Measurements from ENCODE around the gene SHD. TPM values are rescaled to one million over a fixed set of nuclear protein-coding genes. Genes with fewer than 3 reads are reported as not detected.
"Not testable (repeated sequence)": the region's sequence is repeated elsewhere in the genome, so short reads cannot be mapped to it uniquely, and the experiment has no call there.

SHD gene
- total RNA-seq, 1 experiment from 2014 or later = not detected

DNA sequence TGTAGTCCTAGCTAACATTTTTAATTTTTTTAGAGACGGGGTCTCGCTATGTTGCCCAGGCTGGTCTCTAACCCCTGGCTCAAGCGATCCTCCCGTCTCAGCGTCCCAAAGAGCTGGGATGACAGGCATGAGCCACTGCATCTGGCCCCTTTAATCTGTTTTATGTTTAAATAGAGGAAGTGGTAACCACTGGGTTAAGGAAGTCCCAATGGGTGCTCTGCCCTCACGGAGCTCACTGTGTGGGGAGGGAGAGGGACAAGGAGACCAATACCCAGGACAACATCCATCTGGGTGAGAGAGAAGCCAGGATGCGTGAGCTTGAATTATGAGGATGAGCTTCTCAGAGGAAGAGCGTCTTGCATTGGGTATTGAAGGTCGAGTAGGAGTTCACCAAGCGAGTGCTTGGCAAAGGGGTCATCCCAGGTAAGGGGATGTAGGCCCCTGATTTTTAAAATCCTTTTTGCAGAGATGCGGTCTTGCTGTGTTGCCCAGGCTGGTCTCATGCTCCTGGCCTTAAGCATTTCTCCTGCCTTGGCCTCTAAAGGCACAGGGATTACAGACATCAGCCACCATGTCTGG lies 18.4 kb upstream of the SHD start:
- in situ Hi-C loops (cut with HindIII; ENCODE audit: low pct_unique_long_range_greater_than_20kb, low sequenced_read_pairs) = no loop called here
- no peak for DNase-seq (ENCODE audit: low read depth)

DNA sequence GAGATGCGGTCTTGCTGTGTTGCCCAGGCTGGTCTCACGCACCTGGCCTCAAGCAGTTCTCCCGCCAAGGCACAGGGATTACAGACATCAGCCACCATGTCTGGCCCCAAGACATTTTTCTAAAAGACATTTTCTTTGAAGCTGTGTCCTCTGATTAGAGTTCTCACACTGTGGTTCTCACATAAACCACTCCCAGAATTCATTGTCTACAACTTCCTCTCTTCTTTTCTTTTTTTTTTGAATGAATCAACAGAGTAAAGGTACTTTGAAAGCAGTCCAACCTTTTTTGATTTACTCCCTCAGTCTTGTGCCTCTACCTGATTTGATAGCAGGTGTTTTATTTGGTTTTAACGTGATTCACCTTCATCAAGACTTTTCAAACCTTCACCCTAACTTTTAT lies 14.3 kb upstream of the SHD start:
- DNase-seq (ENCODE audit: low read depth) = no peak
- in situ Hi-C loops (cut with HindIII; ENCODE audit: low pct_unique_long_range_greater_than_20kb, low sequenced_read_pairs) = no loop called here

- DNase-seq (ENCODE audit: low read depth) = no peak
- in situ Hi-C loops (cut with HindIII; ENCODE audit: low pct_unique_long_range_greater_than_20kb, low sequenced_read_pairs) = no loop called here
Observed at GRCh38 chr19:4266253-4267000, 12.6 kb upstream of the SHD start.

DNA sequence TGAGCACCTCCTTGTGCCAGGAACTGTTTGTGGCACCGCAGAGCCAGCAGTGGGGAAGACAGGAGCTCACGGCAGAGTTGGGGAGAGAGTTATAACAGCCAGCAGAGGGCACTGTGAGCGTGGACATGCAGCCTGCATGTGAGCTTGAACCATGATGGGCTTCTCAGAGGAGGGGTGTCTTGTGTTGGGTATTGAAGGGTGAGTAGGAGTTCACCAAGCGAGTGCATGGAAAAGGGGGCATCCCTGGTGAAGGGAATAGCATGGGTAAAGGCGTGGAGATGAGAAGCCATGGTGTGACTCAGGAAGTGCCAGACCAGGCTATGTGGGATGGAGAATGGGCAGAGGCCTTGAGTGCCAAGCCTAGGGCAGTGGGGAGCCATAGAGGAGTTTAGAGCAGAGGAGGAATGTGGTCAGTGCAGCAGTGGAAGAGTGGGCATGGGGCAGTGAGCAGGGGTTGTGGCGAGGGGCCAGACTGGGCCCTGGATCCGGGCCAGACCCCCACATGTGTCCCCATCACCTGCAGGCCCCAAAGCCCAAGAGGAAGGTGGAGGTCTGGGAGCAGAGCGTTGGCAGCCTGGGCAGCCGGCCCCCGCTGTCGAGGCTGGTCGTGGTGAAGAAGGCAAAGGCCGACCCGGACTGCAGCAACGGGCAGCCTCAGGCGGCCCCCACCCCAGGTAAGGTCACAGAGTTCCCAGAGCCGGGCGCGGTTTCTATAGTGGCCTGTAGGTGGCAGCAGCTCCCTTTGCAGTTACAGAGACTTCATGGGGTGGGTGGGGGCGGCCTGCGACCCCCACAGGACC lies 11.8 kb upstream of the SHD start:
- in situ Hi-C loops (cut with HindIII; ENCODE audit: low pct_unique_long_range_greater_than_20kb, low sequenced_read_pairs) = no loop called here
- peak; percentile 62 for DNase-seq (ENCODE audit: low read depth)

- in situ Hi-C loops (cut with HindIII; ENCODE audit: low pct_unique_long_range_greater_than_20kb, low sequenced_read_pairs) = no loop called here
- DNase-seq (ENCODE audit: low read depth) = no peak
Observed at GRCh38 chr19:4267901-4268815, 10.9 kb upstream of the SHD start.

- in situ Hi-C loops (cut with HindIII; ENCODE audit: low pct_unique_long_range_greater_than_20kb, low sequenced_read_pairs) = no loop called here
- DNase-seq (ENCODE audit: low read depth) = no peak
Observed at GRCh38 chr19:4268816-4269430, 10.1 kb upstream of the SHD start.

DNA sequence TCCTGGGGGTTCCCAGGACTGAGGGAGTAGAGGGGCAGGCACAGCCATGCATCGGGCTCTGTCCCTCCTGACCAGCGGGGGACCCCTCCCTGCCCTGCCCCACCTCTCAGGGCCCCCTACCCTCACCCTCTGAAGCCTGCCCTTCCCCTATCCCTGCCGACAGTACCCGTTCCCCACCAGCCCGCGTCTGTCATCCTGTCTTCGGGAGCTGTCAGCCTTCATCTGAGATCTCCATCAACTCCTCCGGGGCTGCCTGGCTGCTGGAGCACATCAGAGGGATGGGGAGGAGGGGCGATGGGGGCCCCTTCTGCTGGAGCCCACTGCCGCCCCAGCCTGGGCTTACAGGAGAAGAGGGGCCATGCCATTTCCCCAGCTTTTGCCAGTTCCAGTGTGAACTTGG lies 6.2 kb upstream of the SHD start:
- in situ Hi-C loops (cut with HindIII; ENCODE audit: low pct_unique_long_range_greater_than_20kb, low sequenced_read_pairs) = no loop called here
- no peak for DNase-seq (ENCODE audit: low read depth)

DNA sequence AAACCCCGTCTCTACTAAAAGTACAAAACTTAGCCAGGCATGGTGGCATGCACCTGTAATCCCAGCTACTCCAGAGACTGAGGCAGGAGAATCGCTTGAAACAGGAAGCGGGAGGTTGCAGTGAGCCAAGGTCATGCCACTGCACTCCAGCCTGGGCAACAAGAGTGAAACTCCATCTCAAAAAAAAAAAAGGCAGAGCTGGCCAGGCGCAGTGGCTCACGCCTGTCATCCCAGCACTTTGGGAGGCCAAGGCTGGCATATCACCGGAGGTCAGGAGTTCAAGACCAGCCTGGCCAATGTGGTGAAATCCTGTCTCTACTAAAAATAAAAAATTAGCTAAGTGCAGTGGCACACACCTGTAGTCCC lies 4.8 kb upstream of the SHD start:
- in situ Hi-C loops (cut with HindIII; ENCODE audit: low pct_unique_long_range_greater_than_20kb, low sequenced_read_pairs); DNase-seq (ENCODE audit: low read depth): not testable (repeated sequence)

- no peak for DNase-seq (ENCODE audit: low read depth)
- in situ Hi-C loops (cut with HindIII; ENCODE audit: low pct_unique_long_range_greater_than_20kb, low sequenced_read_pairs) = no loop called here
Observed at GRCh38 chr19:4277191-4277696, 1.8 kb upstream of the SHD start.

GRCh38 chr19:4278010-4278409 lies 1.1 kb upstream of the SHD start:
- DNase-seq (ENCODE audit: low read depth) = no peak
- in situ Hi-C loops (cut with HindIII; ENCODE audit: low pct_unique_long_range_greater_than_20kb, low sequenced_read_pairs) = no loop called here

- DNase-seq (ENCODE audit: low read depth) = no peak
- in situ Hi-C loops (cut with HindIII; ENCODE audit: low pct_unique_long_range_greater_than_20kb, low sequenced_read_pairs) = no loop called here
Observed at GRCh38 chr19:4279267-4279529, 132 bp downstream of the SHD start.

GRCh38 chr19:4279530-4280422 lies 710 bp downstream of the SHD start:
- DNase-seq (ENCODE audit: low read depth) = no peak
- in situ Hi-C loops (cut with HindIII; ENCODE audit: low pct_unique_long_range_greater_than_20kb, low sequenced_read_pairs) = no loop called here

DNA sequence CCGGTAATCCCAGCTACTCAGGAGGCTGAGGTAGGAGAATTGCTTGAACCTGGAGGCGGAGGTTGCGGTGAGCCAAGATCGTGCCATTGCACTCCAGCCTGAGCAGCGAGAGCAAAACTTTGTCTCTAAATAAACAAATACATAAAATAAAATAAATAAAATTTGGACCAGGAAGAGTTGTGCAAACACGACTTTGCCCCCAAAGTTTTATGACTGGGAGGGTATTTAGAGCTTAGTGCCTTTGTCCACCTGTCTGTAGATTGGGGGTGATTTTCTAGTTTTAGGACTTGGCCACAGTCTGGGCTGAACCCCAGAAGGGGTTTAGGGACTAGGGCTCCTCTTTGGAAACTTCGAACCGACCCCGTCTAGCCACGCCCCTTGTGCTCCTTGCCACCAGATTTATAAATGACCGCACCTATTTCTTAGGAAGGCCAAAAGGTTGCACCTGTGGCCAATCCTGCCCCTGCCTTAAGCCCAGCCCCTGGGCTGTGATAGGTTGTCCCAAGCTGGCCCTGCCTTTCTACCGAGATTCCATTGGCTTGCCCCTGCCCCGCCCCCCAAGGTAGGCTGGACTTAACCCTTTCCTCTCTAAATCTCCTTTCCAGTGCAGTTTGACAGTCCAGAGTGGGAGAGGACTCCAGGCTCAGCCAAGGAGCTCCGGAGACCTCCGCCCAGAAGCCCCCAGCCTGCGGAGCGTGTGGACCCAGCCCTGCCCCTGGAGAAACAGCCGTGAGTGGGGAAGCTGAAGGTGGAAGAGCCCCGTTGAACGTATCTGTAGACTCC lies 5.3 kb downstream of the SHD start:
- peak; percentile 34 for DNase-seq (ENCODE audit: low read depth)
- in situ Hi-C loops (cut with HindIII; ENCODE audit: low pct_unique_long_range_greater_than_20kb, low sequenced_read_pairs) = no loop called here

- in situ Hi-C loops (cut with HindIII; ENCODE audit: low pct_unique_long_range_greater_than_20kb, low sequenced_read_pairs) = no loop called here
- DNase-seq (ENCODE audit: low read depth) = no peak
Observed at GRCh38 chr19:4284974-4285373, 5.9 kb downstream of the SHD start.

GRCh38 chr19:4286141-4286540 lies 7.1 kb downstream of the SHD start:
- DNase-seq (ENCODE audit: low read depth); in situ Hi-C loops (cut with HindIII; ENCODE audit: low pct_unique_long_range_greater_than_20kb, low sequenced_read_pairs): not testable (repeated sequence)

GRCh38 chr19:4288091-4288777 lies 9.2 kb downstream of the SHD start:
- in situ Hi-C loops (cut with HindIII; ENCODE audit: low pct_unique_long_range_greater_than_20kb, low sequenced_read_pairs) = no loop called here
- peak; percentile 35 for DNase-seq (ENCODE audit: low read depth)
